ENCODE data around the gene BRINP3. TPM values are rescaled to one million over a fixed set of nuclear protein-coding genes. Genes with fewer than 3 reads are reported as not detected.

Gene BRINP3
- total RNA-seq, 4 donors from 2014 or later = 2.4 TPM; not detected in 3

DNA sequence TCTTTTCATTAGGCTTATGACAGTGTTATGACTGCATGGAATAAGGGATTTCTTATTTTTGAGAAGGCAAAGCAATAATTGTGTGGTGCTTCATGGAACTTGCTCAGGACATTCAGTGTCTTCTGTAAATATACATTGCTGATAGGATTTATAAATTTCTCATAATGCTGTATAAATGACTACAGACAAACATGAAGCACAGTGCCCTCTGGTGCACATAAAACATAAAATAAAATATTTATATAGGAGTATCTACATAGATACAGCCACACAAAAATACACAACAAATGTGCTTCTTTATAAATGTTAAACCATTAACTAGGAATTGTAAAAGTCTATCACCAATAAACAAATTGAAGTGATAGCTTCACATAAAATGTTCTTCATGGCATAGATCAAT lies 24.1 kb downstream of the BRINP3 start:
- TF ChIP-seq, protein P1, sequence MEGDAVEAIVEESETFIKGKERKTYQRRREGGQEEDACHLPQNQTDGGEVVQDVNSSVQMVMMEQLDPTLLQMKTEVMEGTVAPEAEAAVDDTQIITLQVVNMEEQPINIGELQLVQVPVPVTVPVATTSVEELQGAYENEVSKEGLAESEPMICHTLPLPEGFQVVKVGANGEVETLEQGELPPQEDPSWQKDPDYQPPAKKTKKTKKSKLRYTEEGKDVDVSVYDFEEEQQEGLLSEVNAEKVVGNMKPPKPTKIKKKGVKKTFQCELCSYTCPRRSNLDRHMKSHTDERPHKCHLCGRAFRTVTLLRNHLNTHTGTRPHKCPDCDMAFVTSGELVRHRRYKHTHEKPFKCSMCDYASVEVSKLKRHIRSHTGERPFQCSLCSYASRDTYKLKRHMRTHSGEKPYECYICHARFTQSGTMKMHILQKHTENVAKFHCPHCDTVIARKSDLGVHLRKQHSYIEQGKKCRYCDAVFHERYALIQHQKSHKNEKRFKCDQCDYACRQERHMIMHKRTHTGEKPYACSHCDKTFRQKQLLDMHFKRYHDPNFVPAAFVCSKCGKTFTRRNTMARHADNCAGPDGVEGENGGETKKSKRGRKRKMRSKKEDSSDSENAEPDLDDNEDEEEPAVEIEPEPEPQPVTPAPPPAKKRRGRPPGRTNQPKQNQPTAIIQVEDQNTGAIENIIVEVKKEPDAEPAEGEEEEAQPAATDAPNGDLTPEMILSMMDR (IDR thresholded peaks at IDR 0.05; ENCODE audit: low read depth) = no peak

DNA sequence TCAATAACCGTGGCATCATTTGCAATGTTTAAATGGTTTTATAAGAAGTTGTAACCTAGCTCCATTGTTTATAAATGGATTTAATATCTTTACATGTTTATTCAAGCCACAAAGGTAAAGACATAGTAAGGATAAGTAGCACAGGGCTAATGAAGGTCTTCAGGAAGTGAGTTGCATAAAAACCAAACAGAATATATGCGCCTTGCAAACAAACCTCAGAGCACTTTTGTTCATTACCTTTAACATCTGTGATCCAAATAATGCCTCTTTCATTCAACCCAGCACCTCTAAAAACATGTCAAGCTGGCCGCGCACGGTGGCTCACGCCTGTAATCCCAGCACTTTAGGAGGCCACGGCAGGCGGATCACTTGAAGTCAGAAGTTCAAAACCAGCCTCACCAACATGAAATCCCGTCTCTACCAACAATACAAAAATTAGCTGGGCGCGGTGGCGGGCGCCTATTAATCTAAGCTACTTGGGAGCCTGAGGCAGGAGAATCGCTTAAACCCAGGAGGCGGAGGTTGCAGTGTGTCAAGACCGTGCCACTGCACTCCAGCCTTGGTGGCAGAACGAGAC lies 25.3 kb downstream of the BRINP3 start:
- TF ChIP-seq, protein P1 (IDR thresholded peaks at IDR 0.05; ENCODE audit: low read depth) = no peak

DNA sequence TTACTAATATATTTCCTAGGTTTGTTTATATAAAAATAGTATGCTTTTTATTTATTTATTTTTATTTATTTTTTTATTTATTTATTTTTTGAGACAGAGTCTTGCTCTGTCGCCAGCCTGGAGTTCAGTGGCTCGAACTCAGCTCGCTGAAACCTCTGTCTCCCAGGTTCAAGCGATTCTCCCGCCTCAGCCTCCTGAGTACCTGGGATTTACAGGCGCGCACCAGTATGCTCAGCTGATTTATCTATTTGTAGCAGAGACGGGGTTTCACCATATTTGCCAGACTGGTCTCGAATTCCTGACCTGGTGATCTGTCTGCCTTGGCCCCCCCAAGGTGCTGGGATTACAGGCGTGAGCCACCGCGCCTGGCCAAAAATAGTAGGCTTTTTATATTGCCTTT lies 33.2 kb downstream of the BRINP3 start:
- TF ChIP-seq, protein P1 (IDR thresholded peaks at IDR 0.05; ENCODE audit: low read depth) = no peak

DNA sequence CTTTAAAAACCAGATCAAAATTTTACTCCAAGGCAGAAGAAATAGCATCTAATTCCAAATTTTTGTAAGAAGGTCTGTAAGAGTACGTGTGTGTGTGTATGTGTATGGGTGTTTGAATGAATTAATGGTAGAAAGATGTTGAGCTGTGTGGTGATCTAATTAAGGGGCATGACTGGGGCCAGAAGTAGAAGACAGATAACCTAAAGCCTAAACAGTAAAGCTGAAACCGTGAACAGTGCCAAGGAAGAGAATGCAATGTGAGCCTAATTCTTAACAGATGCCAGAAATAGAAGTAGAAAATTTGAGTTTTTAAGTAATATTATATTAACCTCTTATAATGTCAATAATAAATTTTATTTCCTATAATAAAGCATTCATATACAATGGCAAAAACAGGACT lies 38.2 kb downstream of the BRINP3 start:
- TF ChIP-seq, protein P1 (IDR thresholded peaks at IDR 0.05; ENCODE audit: low read depth) = no peak

DNA sequence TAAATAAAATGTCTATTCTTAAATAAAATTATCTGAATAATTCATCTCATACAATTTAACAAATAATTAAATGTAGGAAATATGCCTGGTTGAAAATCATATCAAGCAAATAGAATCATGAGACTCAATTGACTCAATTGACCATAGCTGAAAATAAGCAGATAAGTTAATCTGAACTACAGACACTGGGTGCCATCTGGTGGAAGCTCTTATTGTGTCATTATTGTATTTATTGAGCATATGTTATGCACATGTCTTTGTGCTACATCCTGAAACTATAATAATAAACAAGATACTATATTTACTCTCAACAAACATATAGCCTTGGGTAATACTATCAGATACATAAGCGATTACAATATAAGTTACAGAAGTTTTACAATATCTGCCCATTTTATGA lies 41.0 kb downstream of the BRINP3 start:
- TF ChIP-seq, protein P1 (IDR thresholded peaks at IDR 0.05; ENCODE audit: low read depth) = no peak

DNA sequence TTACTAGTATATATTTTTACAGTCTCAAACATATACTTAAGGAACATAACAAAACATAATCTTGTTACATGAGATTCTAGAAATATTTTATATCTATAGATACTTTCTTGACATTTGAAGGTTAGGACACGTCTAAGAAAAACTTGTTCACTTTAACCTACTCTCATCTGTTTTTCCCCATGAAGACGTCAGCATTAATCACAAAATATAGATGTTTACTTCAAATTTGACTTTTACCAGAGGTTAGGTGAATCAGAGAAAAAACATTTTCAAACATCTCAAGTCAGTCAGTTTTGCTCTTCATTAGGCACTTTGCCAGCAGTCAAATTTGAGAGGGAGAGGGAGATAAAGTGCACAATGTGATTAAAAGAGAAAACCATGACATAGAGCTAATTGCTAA lies 47.7 kb downstream of the BRINP3 start:
- TF ChIP-seq, protein P1 (IDR thresholded peaks at IDR 0.05; ENCODE audit: low read depth) = no peak

DNA sequence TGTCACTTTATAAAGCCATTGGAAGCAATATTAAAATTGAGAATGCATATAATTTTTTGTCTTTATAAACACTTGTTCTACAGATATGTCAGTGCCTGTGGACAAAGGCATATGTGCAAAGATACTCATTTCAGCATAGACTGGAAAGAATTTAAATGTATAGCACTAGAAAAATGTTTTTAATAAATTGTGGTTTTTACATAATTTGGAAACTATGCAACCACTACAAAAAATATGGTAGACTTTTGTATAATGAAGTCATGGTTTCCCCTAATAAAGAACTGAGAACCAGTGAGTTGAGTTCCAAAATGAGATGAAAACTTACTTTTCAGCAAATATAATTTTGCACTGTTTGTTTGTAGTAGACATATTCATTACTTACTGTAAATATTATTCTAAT lies 48.5 kb downstream of the BRINP3 start:
- TF ChIP-seq, protein P1 (IDR thresholded peaks at IDR 0.05; ENCODE audit: low read depth) = no peak
